Stimulated activated CD8-positive, alpha-beta memory T cell treated with anti-CD3 and anti-CD28 coated beads, Interleukin-2, amount 100 ng/mL, for 1 hour (primary cell): Measurements from ENCODE around the gene PTPRO.

Experiments used
- DNase-seq, 2 donors: peaks; one replicate each; pipeline ENCODE4 v3.0.0-alpha.2; 2020; ENCODE audit warnings: low read depth in 2 of 2

The PTPRO gene

GRCh38 chr12:15446807-15447206 lies 124.5 kb downstream of the PTPRO start:
- DNase-seq = no peak

- DNase-seq = no peak
Observed at GRCh38 chr12:15453613-15454012, 131.3 kb downstream of the PTPRO start.

- DNase-seq = no peak
Observed at GRCh38 chr12:15458008-15458407, 135.7 kb downstream of the PTPRO start.

GRCh38 chr12:15468911-15469310 lies 146.6 kb downstream of the PTPRO start:
- no peak for DNase-seq

GRCh38 chr12:15469356-15469755 lies 147.0 kb downstream of the PTPRO start:
- DNase-seq = no peak

GRCh38 chr12:15472036-15472435 lies 149.7 kb downstream of the PTPRO start:
- DNase-seq = no peak

- no peak for DNase-seq
Observed at GRCh38 chr12:15474766-15475165, 152.5 kb downstream of the PTPRO start.

- DNase-seq = no peak
Observed at GRCh38 chr12:15477761-15478160, 155.5 kb downstream of the PTPRO start.

GRCh38 chr12:15481846-15482245 lies 159.5 kb downstream of the PTPRO start:
- DNase-seq = no peak

GRCh38 chr12:15485466-15485865 lies 163.2 kb downstream of the PTPRO start:
- DNase-seq = no peak

GRCh38 chr12:15486859-15487258 lies 164.6 kb downstream of the PTPRO start:
- no peak for DNase-seq

- DNase-seq = no peak
Observed at GRCh38 chr12:15488481-15488880, 166.2 kb downstream of the PTPRO start.

GRCh38 chr12:15494329-15495046 lies 172.2 kb downstream of the PTPRO start:
- no peak for DNase-seq

- no peak for DNase-seq
Observed at GRCh38 chr12:15495746-15496145, 173.4 kb downstream of the PTPRO start.

- DNase-seq = no peak
Observed at GRCh38 chr12:15496738-15497137, 174.4 kb downstream of the PTPRO start.

- no peak for DNase-seq
Observed at GRCh38 chr12:15497671-15498292, 175.5 kb downstream of the PTPRO start.

GRCh38 chr12:15502211-15502610 lies 179.9 kb downstream of the PTPRO start:
- no peak for DNase-seq

- DNase-seq = no peak
Observed at GRCh38 chr12:15505616-15506015, 183.3 kb downstream of the PTPRO start.

GRCh38 chr12:15515010-15515409 lies 192.7 kb downstream of the PTPRO start:
- DNase-seq = no peak

GRCh38 chr12:15520083-15520482 lies 197.8 kb downstream of the PTPRO start:
- no peak for DNase-seq

GRCh38 chr12:15520844-15521243 lies 198.5 kb downstream of the PTPRO start:
- DNase-seq = no peak

GRCh38 chr12:15522574-15523187 lies 200.4 kb downstream of the PTPRO start:
- no peak for DNase-seq

- DNase-seq = no peak
Observed at GRCh38 chr12:15525441-15525840, 203.1 kb downstream of the PTPRO start.
